GM18873 (cell line): ENCODE measurements around the gene ROBO2.

ENCODE experiments used
- ATAC-seq: cut with Tn5 transposase; IDR thresholded peaks from one replicate; pipeline ENCODE4 v1.9.1; 2021; ENCODE audit warnings: mild to moderate bottlenecking, moderate library complexity, moderate number of reproducible peaks; ENCODE audit not compliant: unreplicated experiment, low FRiP score

The ROBO2 gene

DNA sequence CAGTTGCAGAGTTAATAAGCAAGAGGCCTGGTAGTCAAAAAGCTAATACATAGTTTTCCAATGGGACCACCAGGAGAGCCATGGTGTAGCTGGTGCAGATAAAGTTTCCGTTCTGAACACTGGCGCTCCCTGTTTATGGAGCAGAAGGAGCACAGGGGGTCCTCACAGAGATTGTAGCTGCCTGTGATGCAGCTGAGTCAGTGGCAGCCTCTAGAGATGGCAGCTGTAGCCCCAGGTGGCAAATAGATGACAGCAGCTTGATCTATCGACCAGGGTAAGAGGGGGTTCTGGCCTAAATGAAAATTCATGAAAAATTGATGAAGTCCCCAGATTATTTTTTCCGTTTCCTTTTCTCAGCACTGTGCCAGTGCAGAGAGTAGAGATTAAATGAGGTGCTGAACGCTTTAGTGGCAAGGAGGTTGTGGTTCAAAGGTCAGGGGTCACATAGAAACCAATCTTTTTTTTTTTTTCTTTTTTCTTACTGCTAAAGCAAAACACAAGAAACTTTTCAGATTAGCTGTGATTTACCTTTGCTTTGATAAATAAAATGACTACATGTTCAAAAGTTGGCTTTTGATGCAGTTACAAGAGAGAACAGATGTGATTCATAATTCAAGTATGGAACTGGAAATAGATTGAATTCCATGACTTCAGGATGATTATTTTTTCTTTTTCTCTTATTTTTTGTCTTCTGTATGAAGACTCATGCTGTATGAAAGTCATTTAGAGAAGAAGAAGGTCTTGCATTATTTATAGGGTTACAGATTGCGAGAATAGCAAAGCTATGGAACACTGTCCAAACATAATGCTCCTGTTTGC is 63.3 kb downstream of the ROBO2 start:
- ATAC-seq = no peak

DNA sequence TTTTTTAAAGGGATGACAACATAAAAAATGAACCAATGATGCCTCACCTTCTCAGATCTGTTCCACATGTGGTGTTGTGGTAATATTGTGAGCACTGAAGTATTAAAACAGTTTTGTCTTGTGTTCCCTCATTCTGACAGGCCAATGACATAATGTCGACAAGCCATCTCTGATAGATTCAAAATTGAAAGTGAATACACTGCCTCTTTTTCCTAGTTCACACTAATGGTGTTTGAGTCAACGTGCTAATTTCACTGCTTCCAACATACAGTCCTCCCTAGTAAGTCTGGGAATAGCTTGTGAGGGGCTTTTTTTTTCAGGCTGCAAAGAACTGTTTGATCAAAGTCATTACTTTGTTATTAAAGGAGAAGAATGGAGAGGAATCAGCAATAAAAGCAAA is 82.8 kb downstream of the ROBO2 start:
- ATAC-seq = no peak

- no peak for ATAC-seq
Observed at GRCh38 chr3:77125966-77126365, 86.1 kb downstream of the ROBO2 start.

- no peak for ATAC-seq
Observed at GRCh38 chr3:77134769-77135168, 94.9 kb downstream of the ROBO2 start.

DNA sequence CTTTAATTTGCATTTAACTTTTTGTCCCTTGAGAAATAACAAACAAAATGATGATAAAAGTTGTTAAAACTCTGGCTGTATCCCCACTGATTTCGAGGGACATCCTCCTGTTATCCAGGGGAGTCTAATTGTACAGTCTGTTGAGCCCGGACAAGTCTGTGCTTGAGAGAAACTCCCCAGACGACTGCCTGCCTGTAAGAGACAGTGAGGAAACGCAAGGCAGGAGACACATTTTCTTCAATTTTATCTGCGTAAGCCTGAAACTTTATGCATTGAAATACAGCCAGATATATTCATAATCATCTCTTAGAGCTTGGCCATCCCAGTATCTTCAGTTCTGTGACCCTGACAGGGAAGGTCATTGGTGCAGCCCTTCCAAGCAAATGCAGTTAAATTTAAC is 97.7 kb downstream of the ROBO2 start:
- no peak for ATAC-seq

DNA sequence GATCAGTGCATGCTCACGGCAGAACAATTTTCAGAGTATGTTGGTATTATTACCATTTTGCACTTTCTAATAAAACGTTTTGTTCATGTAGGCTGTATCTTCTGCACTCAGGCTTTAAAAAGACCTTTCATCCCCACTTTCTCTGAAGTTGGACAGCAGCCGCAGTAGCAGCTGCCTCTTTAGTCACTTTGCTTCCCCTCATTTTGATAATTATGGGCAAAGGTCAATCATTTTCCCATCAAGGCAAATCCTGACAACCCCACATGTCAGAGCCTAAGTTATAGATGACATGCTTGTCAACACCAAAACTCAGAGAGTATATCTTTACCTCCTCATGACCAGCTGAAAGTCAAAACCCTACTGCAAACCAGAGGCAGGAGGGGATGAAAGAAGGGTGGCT is 99.7 kb downstream of the ROBO2 start:
- ATAC-seq = no peak

- ATAC-seq = no peak
Observed at GRCh38 chr3:77141423-77141822, 101.5 kb downstream of the ROBO2 start.

- ATAC-seq = no peak
Observed at GRCh38 chr3:77142578-77142977, 102.7 kb downstream of the ROBO2 start.

DNA sequence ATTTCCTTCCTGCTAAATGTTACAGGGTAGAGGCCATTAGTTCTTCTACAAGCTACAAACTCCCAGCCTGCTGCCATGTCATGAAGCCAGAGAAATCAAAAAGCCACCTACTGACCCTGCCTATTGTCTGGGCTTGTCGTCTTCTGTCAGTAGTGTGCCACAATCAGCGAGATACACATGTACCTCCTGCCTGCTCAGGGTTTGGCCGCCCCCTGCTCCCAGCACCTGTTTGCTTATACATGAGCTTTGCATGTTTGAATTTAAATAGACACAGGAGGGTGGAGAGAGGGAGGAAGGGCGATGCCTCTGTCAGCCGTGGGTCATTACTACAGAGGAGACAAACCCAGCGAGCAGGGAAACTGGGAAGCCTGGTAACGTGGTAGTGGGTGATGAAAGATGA is 106.1 kb downstream of the ROBO2 start:
- ATAC-seq = no peak

DNA sequence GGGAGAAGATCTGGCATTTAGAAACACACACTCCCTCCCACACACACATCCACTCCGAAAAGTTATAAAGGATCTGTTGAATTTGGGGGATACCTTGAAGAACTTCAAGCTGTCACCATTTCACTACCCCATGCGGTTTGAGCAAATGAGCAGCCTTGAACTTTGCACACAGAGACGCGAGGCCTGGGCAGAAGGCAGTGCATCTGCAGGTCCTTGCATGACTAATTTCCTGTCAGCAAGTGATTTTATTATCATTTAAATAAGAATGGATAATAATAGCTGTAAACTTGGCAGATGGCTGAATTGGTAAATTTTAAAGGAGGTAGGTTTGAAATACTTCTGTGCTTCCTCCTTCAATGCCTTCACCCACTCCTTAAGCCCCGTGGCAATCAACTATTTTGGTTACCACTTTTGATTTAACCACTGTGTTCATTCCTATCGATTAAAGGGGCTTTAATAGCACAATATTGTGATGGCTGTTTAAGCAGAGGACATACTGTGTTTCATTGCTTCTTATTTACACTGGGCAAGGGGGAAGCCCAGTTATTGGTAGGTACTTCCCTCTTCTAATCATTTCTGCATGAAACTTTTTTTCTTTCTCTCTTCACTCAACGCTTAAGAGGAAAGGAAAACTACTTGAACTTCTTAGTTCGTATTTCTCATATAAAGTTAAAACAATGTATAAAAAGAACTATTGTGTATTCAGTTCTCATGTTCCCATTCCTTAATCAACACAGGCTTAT is 108.1 kb downstream of the ROBO2 start:
- ATAC-seq = no peak

DNA sequence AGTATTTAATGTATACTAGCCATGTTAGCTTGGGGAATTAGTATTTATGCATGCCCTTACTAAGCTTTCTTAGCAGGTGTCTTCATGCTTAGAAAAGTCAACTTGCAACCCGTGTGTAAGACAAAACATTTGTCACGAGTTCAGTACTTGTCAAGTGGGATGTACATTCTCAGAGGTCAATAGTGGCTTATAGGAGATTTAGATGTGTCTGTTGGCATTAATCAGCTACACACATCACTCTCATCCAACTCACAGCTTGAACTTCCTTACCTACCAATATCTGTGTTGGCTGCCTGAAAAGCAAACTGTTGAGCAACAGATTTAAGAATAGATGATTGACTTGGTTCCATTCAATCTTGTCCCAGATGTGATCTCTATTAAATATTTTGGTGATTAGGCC is 109.5 kb downstream of the ROBO2 start:
- no peak for ATAC-seq

DNA sequence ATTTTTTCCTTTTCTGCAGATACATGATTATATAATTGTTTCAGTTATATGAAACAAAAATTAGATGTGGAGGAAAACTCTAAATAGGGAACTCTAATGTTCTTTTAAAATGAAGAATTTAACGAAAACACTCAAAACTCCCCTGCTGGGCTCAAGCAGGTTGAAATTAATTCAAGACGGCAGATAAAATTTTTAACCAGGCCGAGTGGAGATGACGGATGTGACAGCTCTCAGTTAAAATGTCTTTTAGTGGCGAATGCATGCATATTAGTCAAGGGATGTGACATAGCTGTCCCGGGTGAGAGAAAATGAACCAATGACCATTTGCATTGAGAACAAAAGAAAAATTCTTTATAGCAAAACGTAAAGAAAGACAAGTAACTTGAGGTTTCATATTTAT is 110.1 kb downstream of the ROBO2 start:
- no peak for ATAC-seq

DNA sequence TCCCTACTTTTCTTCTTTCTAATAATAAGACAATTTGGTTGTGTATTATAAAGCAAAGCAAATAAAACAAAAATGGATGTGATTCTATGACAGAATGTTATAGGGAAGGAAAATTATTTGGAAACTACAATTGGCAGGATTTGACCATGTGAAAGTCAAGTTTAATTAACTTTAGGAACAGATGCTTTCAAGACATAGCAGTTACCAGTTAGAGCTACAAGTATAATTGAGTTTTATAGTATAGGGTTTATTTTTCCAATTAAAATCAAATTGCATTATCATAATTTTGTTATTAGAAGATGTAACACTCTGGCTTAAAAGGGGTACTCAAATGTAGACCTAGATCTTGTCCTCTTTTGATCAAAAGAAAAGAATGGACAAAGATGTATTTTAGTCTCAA is 110.9 kb downstream of the ROBO2 start:
- no peak for ATAC-seq

GRCh38 chr3:77158730-77159581 is 119.1 kb downstream of the ROBO2 start:
- no peak for ATAC-seq

- no peak for ATAC-seq
Observed at GRCh38 chr3:77160931-77161497, 121.1 kb downstream of the ROBO2 start.

- no peak for ATAC-seq
Observed at GRCh38 chr3:77169823-77170222, 129.9 kb downstream of the ROBO2 start.

- ATAC-seq = no peak
Observed at GRCh38 chr3:77171026-77171425, 131.1 kb downstream of the ROBO2 start.

GRCh38 chr3:77179762-77180161 is 139.9 kb downstream of the ROBO2 start:
- no peak for ATAC-seq

- ATAC-seq = no peak
Observed at GRCh38 chr3:77182341-77182740, 142.4 kb downstream of the ROBO2 start.

DNA sequence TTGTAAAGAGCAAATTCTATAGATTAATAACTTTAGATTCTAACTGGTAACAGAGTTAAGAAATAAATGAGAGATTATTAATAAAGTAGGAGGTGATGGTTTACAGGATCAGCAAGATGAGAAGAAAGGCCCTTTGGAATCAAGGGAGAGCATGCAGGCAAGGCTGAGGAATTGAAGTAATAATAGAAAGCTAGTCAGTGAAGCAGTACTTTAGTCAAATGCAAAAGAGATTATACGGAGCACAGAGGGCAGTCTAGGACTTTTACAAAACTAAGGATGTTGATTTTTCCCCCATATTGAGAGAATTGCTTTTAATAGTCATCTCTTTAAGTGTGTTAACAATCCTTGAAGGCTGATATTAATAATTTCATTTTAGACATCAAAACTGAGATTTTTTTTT is 146.4 kb downstream of the ROBO2 start:
- ATAC-seq = no peak

DNA sequence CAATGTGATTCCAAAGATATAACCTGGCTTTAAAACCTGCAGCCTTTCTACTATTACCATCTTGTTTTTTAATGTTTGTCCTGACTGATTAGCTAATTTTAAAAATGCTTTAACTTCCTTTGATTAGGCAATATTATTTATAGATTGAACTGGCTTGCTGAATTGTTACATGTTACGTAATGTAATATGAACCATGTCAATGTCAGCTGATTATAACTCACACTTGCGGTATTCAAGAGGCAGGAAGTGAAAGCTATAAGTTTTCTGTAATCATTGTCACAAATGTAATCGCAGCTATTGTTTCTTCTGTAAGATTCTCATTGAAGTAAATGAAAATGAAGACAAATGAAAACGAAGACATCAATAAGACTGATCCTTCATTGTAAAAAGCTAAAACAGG is 146.8 kb downstream of the ROBO2 start:
- no peak for ATAC-seq
